Stomach (tissue), 9 donors: Measurements from ENCODE around the gene ZNF600. TPM values are rescaled to one million over a fixed set of nuclear protein-coding genes. Genes with fewer than 3 reads are reported as not detected.
"Not testable (repeated sequence)": the region's sequence is repeated elsewhere in the genome, so short reads cannot be mapped to it uniquely, and the experiment has no call there.

Experiments
- DNase-seq, 2 donors: peaks; one replicate each; pipeline versions ENCODE4 v3.0.0 to v3.0.0-alpha.2; 2013 to 2019
- H3K27ac ChIP-seq, 5 donors: fragments of 200-600 bp in 4 of 5; sonication (generic) in 4 of 5; one replicate each; pipeline ENCODE4 v1.5.1; 2013 to 2019; ENCODE audit warnings: mild to moderate bottlenecking in 1 of 5, moderate library complexity in 1 of 5
- H3K27me3 ChIP-seq, 3 donors: fragments of 200-600 bp; sonication (generic); one replicate each; pipeline ENCODE4 v1.5.1; 2017 to 2019; ENCODE audit warnings: mixed run types in 1 of 3
- H3K36me3 ChIP-seq, 4 donors: fragments of 200-600 bp; sonication (generic); 1 replicate in 3 of 4; 2 replicates in 1 of 4; pipeline ENCODE4 v1.5.1; 2016 to 2019
- H3K4me1 ChIP-seq, 4 donors: fragments of 200-600 bp; sonication (generic); one replicate each; pipeline ENCODE4 v1.5.1; 2016 to 2019
- H3K4me3 ChIP-seq, 4 donors: fragments of 200-600 bp; sonication (generic) in 3 of 4; one replicate each; pipeline ENCODE4 v1.5.1; 2016 to 2019; ENCODE audit warnings: mild to moderate bottlenecking in 1 of 4
- H3K9me3 ChIP-seq, 4 donors: fragments of 200-600 bp; sonication (generic); one replicate each; pipeline ENCODE4 v1.5.1; 2016 to 2019
- CTCF ChIP-seq, 7 experiments: fragments of 450-650 bp in 4 of 7; fragments of 200-600 bp in 3 of 7; sonication (generic) in 3 of 7; IDR thresholded peaks; one replicate each; pipeline ENCODE4 v1.5.1; 2016 to 2019; ENCODE audit warnings: antibody characterized with exemption in 7 of 7, control low read depth in 2 of 7, mild to moderate bottlenecking in 1 of 7
- EP300 ChIP-seq: sonication (generic); formaldehyde crosslinking; IDR thresholded peaks from one replicate; pipeline ENCODE4 v1.6.1; 2017; ENCODE audit warnings: antibody characterized with exemption
- POLR2A ChIP-seq, 4 donors: fragments of 450-650 bp; IDR thresholded peaks; one replicate each; pipeline ENCODE4 v1.6.1; 2016; ENCODE audit warnings: antibody characterized with exemption in 4 of 4, control low read depth in 2 of 4, mild to moderate bottlenecking in 1 of 4, moderate library complexity in 1 of 4
- POLR2AphosphoS5 ChIP-seq, 3 donors: sonication (generic); formaldehyde crosslinking; IDR thresholded peaks; one replicate each; pipeline ENCODE4 v1.6.1; 2016; ENCODE audit warnings: antibody characterized with exemption in 3 of 3
- WGBS, 5 donors: extraction: QIAGEN DNeasy Blood & Tissue Kit in 3 of 5; methylation state at CpG; one replicate each; pipeline versions ENCODE4 v1.1.5 to v1.1.7; 2013 to 2018; 5-methylcytosine and 5-hydroxymethylcytosine counted together
- intact Hi-C: fragments of 100-400 bp; cut with DNase I; formaldehyde crosslinking; loops from one replicate; pipeline ENCODE4 v1.15.1; 2023; ENCODE audit warnings: low total_unique reads
- polyA plus RNA-seq, 3 donors: library from polyadenylated mRNA; stranded (reverse); fragments of 200-250 nt; gene quantifications; one replicate each; pipeline ENCODE4 v1.2.3, GENCODE V29; 2013
- total RNA-seq, 5 donors: library from RNA; depleted of rRNA; stranded (reverse); fragments of >200 nt; gene quantifications; one replicate each; pipeline versions ENCODE4 v1.1.0 to v1.2.3, GENCODE V29; 2014 to 2016
- donor health status: healthy with polysubstance abuse.
- donor health status: Bipolar disorder and iron deficiency.
- donor health status: healthy.

Gene ZNF600
- total and polyA plus RNA-seq, 8 donors = 1.8 to 53.9 (median 8.0) TPM

- H3K27ac ChIP-seq = peak overlapping the region; percentile 81 to 92 (median 91)
- peaks cover 12 to 29% (median 20%) of the 10 kb centered on the region in 4 donors for H3K4me1 ChIP-seq
- TF ChIP-seq POLR2A (IDR thresholded peaks at IDR 0.05) = no peak
- TF ChIP-seq CTCF (IDR thresholded peaks at IDR 0.05) = no peak
- no peak for TF ChIP-seq POLR2AphosphoS5 (IDR thresholded peaks at IDR 0.05)
- TF ChIP-seq EP300 = no peak
- peak in 1 of 2 donors; percentile 25 for DNase-seq
- H3K4me3 ChIP-seq = peak overlapping the region; percentile 78 to 92 (median 84)
- no peaks in the 10 kb centered on the region for H3K9me3 ChIP-seq
- intact Hi-C loops = no loop called here
- H3K36me3 ChIP-seq = peaks cover 0 to 10% (median 5%) of the 10 kb centered on the region in 4 donors
- WGBS, 5 donors = 0 to 1% (median 1%) methylated on average over 31 to 39 of the region's 39 CpGs
- no peaks in the 10 kb centered on the region for H3K27me3 ChIP-seq
Observed at GRCh38 chr19:52734331-52734892, 52.2 kb downstream of the ZNF600 start.

- H3K27me3 ChIP-seq, H3K4me1 ChIP-seq, H3K4me3 ChIP-seq, DNase-seq, H3K27ac ChIP-seq, intact Hi-C loops: not testable (repeated sequence)
- Histone ChIP-seq H3K36me3 (peaks cover 13 to 73% (median 70%) of the 10 kb centered on the region in 4 donors), H3K9me3 (peaks cover 0 to 26% (median 5%) of the 10 kb centered on the region in 4 donors)
- 84 to 94% (median 88%) methylated on average over 16 of the region's 16 CpGs for WGBS, 5 donors
Observed at GRCh38 chr19:52726051-52726450, 60.5 kb downstream of the ZNF600 start.

GRCh38 chr19:52725528-52725961, 61.0 kb downstream of the ZNF600 start:
- Histone ChIP-seq H3K27ac (no peak overlapping the region), H3K27me3 (no peaks in the 10 kb centered on the region), H3K36me3 (peaks cover 13 to 78% (median 70%) of the 10 kb centered on the region in 4 donors), H3K4me1 (no peaks in the 10 kb centered on the region), H3K4me3 (no peak overlapping the region), H3K9me3 (peaks cover 0 to 31% (median 7%) of the 10 kb centered on the region in 4 donors)
- TF ChIP-seq POLR2A (IDR thresholded peaks at IDR 0.05) (no peak), POLR2AphosphoS5 (IDR thresholded peaks at IDR 0.05) (no peak), EP300 (no peak), CTCF (IDR thresholded peaks at IDR 0.05) (no peak)
- 48 to 75% (median 58%) methylated on average over 21 to 24 of the region's 24 CpGs for WGBS, 5 donors
- intact Hi-C loops = no loop called here
- peak in 1 of 2 donors; percentile 91 for DNase-seq

- TF ChIP-seq POLR2A (IDR thresholded peaks at IDR 0.05) (no peak), CTCF (IDR thresholded peaks at IDR 0.05) (no peak), POLR2AphosphoS5 (IDR thresholded peaks at IDR 0.05) (no peak), EP300 (no peak)
- H3K36me3 ChIP-seq = peaks cover 13 to 84% (median 75%) of the 10 kb centered on the region in 4 donors
- H3K27ac ChIP-seq = no peak overlapping the region
- H3K4me1 ChIP-seq = no peaks in the 10 kb centered on the region
- DNase-seq = peak in 1 of 2 donors; percentile 50
- H3K27me3 ChIP-seq = no peaks in the 10 kb centered on the region
- 58 to 78% (median 68%) methylated on average over 19 to 23 of the region's 23 CpGs for WGBS, 5 donors
- intact Hi-C loops = no loop called here
- no peak overlapping the region for H3K4me3 ChIP-seq
- H3K9me3 ChIP-seq = peaks cover 0 to 38% (median 11%) of the 10 kb centered on the region in 4 donors
Observed at GRCh38 chr19:52724701-52725514, 61.7 kb downstream of the ZNF600 start.

GRCh38 chr19:52723907-52724598, 62.5 kb downstream of the ZNF600 start:
- WGBS, 5 donors = 55 to 72% (median 61%) methylated on average over 8 to 9 of the region's 9 CpGs
- H3K27me3 ChIP-seq, H3K4me1 ChIP-seq, intact Hi-C loops, H3K27ac ChIP-seq, H3K4me3 ChIP-seq: not testable (repeated sequence)
- peaks cover 0 to 39% (median 12%) of the 10 kb centered on the region in 4 donors for H3K9me3 ChIP-seq
- H3K36me3 ChIP-seq = peaks cover 13 to 93% (median 77%) of the 10 kb centered on the region in 4 donors
- peak in 1 of 2 donors; percentile 52 for DNase-seq
